A549 (cell line): ENCODE results near the gene ARRDC5. TPM values are rescaled to one million over a fixed set of nuclear protein-coding genes. Genes with fewer than 3 reads are reported as not detected.
A peak's percentile ranks its signal among the peaks of the same experiment; 100 is the strongest.

Source experiments
- ATAC-seq, 2 experiments: fragments of 200-7000 bp in 1 of 2; fragments of >200 bp in 1 of 2; cut with Nextera tagmentation in 1 of 2; cut with Tn5 transposase in 1 of 2; 3 replicates each; pipeline versions ENCODE4 v1.8.0 to v1.9.1; 2018 to 2020; ENCODE audit warnings: mild to moderate bottlenecking in 1 of 2, moderate library complexity in 1 of 2
- CTCF ChIA-PET: fragments of 300-600 bp; sonication (Branson Sonifier 250); formaldehyde crosslinking; extraction: SDS; loops from one replicate; lab custom pipeline; 2021; ENCODE audit warnings: antibody characterized with exemption, inconsistent platforms; lab: Yijun Ruan, JAX
- POLR2A ChIA-PET: fragments of 350-600 bp; formaldehyde crosslinking; extraction: SDS; loops from one replicate; lab custom pipeline; 2021; ENCODE audit warnings: antibody characterized with exemption, inconsistent platforms; lab: Yijun Ruan, JAX
- DNase-seq, 2 experiments: peaks; one replicate each; pipeline versions ENCODE4 v3.0.0 to v3.0.0-alpha.2; 2011 to 2016; ENCODE audit warnings: low read depth in 1 of 2, low spot score in 1 of 2
- FAIRE-seq: peaks from 2 replicates; lab custom pipeline; 2011; peaks lifted over from hg19 to GRCh38; lab: Jason Lieb, UNC
- H3K27ac ChIP-seq, 2 experiments: fragments of >200 bp; sonication (Bioruptor Twin); formaldehyde crosslinking; 3 replicates each; pipeline ENCODE4 v1.5.1; 2016 to 2017
- H3K4me1 ChIP-seq: fragments of >200 bp; sonication (Bioruptor Twin); formaldehyde crosslinking; 3 replicates; pipeline ENCODE4 v1.6.1; 2016
- H3K4me2 ChIP-seq: fragments of >200 bp; sonication (Bioruptor Twin); formaldehyde crosslinking; 3 replicates; pipeline ENCODE4 v1.6.1; 2016
- H3K4me3 ChIP-seq: fragments of >200 bp; sonication (Bioruptor Twin); formaldehyde crosslinking; 3 replicates; pipeline ENCODE4 v1.5.1; 2016
- H3K9me3 ChIP-seq: fragments of >200 bp; sonication (Bioruptor Twin); formaldehyde crosslinking; 3 replicates; pipeline ENCODE4 v1.6.1; 2016
- CBX8 ChIP-seq: fragments of 200-600 bp; sonication (generic); IDR thresholded peaks from 2 replicates; pipeline ENCODE4 v1.6.1; 2016
- CHD2 ChIP-seq: fragments of 150-350 bp; IDR thresholded peaks from 2 replicates; pipeline ENCODE4 v1.6.1; 2014; ENCODE audit warnings: low read length; ENCODE audit not compliant: partially characterized antibody
- CHD4 ChIP-seq: fragments of 200-600 bp; sonication (generic); IDR thresholded peaks from 2 replicates; pipeline ENCODE4 v1.6.1; 2016; ENCODE audit warnings: antibody characterized with exemption, mild to moderate bottlenecking, borderline replicate concordance
- CTCF ChIP-seq: fragments of >200 bp; sonication (Bioruptor Twin); formaldehyde crosslinking; IDR thresholded peaks from 3 replicates; pipeline ENCODE4 v1.5.1; 2016
- EHMT2 ChIP-seq: fragments of 200-600 bp; sonication (generic); IDR thresholded peaks from 2 replicates; pipeline ENCODE4 v1.6.1; 2016; ENCODE audit warnings: antibody characterized with exemption, low read depth, mild to moderate bottlenecking, moderate library complexity
- FOSB ChIP-seq: fragments of 250-450 bp; sonication (Bioruptor Pico); IDR thresholded peaks from 2 replicates; pipeline ENCODE4 v1.5.0; 2020; ENCODE audit warnings: mild to moderate bottlenecking, moderate library complexity
- FOSL2 ChIP-seq, 2 experiments: fragments of 450-650 bp in 1 of 2; fragments of >200 bp in 1 of 2; sonication (Bioruptor Twin) in 1 of 2; formaldehyde crosslinking; IDR thresholded peaks; 2 replicates each; pipeline versions ENCODE4 v1.5.0 to v1.6.1; 2016 to 2020; ENCODE audit warnings: mild to moderate bottlenecking in 1 of 2, moderate library complexity in 1 of 2
- HDAC2 ChIP-seq: fragments of 200-600 bp; sonication (generic); IDR thresholded peaks from 2 replicates; pipeline ENCODE4 v1.6.1; 2016
- HES2 ChIP-seq: fragments of >200 bp; sonication (Bioruptor Twin); formaldehyde crosslinking; IDR thresholded peaks from 2 replicates; pipeline ENCODE4 v1.6.1; 2016
- HOXA7 ChIP-seq: fragments of 250-450 bp; sonication (Bioruptor Pico); IDR thresholded peaks from 2 replicates; pipeline ENCODE4 v1.5.0; 2020; ENCODE audit warnings: mild to moderate bottlenecking, moderate library complexity
- HOXB5 ChIP-seq: fragments of 250-450 bp; sonication (Bioruptor Pico); IDR thresholded peaks from 2 replicates; pipeline ENCODE4 v1.5.0; 2020; ENCODE audit warnings: mild to moderate bottlenecking, moderate library complexity
- KDM1A ChIP-seq: fragments of 200-600 bp; sonication (generic); IDR thresholded peaks from 2 replicates; pipeline ENCODE4 v1.6.1; 2016; ENCODE audit warnings: low read depth, mild to moderate bottlenecking
- KDM5A ChIP-seq: fragments of 200-600 bp; sonication (generic); IDR thresholded peaks from 2 replicates; pipeline ENCODE4 v1.6.1; 2016; ENCODE audit warnings: antibody characterized with exemption, mild to moderate bottlenecking
- MAX ChIP-seq: IDR thresholded peaks from 2 replicates; pipeline ENCODE4 v1.6.1; 2012
- MYC ChIP-seq: IDR thresholded peaks from 2 replicates; pipeline ENCODE4 v1.6.1; 2012; ENCODE audit warnings: mild to moderate bottlenecking, inconsistent platforms, low read length, improper control_type of control experiment, borderline replicate concordance
- RAD21 ChIP-seq, 2 experiments: fragments of >200 bp in 1 of 2; sonication (Bioruptor Twin) in 1 of 2; formaldehyde crosslinking in 1 of 2; IDR thresholded peaks in 1 of 2; conservative IDR thresholded peaks in 1 of 2; 2 replicates in 1 of 2; 3 replicates in 1 of 2; pipeline ENCODE4 v1.6.1; 2012 to 2018; ENCODE audit warnings: inconsistent platforms in 1 of 2
- RCOR1 ChIP-seq: fragments of 150-350 bp; IDR thresholded peaks from 2 replicates; pipeline ENCODE4 v1.6.1; 2014; ENCODE audit warnings: antibody characterized with exemption, low read length, low read depth
- SMC3 ChIP-seq: fragments of >200 bp; sonication (Bioruptor Twin); formaldehyde crosslinking; IDR thresholded peaks from 3 replicates; pipeline ENCODE4 v1.6.1; 2018; ENCODE audit warnings: inconsistent platforms
- TP53 ChIP-seq: fragments of 250-450 bp; sonication (Bioruptor Pico); IDR thresholded peaks from 2 replicates; pipeline ENCODE4 v1.5.0; 2021; ENCODE audit warnings: mild to moderate bottlenecking, moderate library complexity
- USF2 ChIP-seq: fragments of 450-650 bp; IDR thresholded peaks from 2 replicates; pipeline ENCODE4 v1.6.1; 2014; ENCODE audit warnings: antibody characterized with exemption
- ZC3H11A ChIP-seq: fragments of 450-650 bp; IDR thresholded peaks from 2 replicates; pipeline ENCODE4 v1.6.1; 2014; ENCODE audit warnings: antibody characterized with exemption, mild to moderate bottlenecking
- ZFP36 ChIP-seq: fragments of 450-650 bp; IDR thresholded peaks from 2 replicates; pipeline ENCODE4 v1.6.1; 2014; ENCODE audit warnings: borderline replicate concordance; ENCODE audit not compliant: partially characterized antibody
- ZNF302 ChIP-seq: fragments of 250-450 bp; sonication (Bioruptor Pico); IDR thresholded peaks from 2 replicates; pipeline ENCODE4 v1.9.0; 2021; ENCODE audit warnings: inconsistent platforms, mild to moderate bottlenecking, moderate library complexity
- WGBS: methylation state at CpG from one replicate; pipeline ENCODE4 v1.1.6; 2017; ENCODE audit errors: missing lambda C conversion rate; 5-methylcytosine and 5-hydroxymethylcytosine counted together
- polyA plus RNA-seq, 4 experiments: library from polyadenylated mRNA; depleted of rRNA in 3 of 4; stranded (reverse); fragments of >200 nt; fragmentation: RNase III in 1 of 4; extraction: RNeasy Plus Mini Kit Qiagen cat#74134 plus additional on column Dnase treatment in 1 of 4; gene quantifications; 2 replicates in 3 of 4; 3 replicates in 1 of 4; pipeline ENCODE4 v1.2.3, GENCODE V29; 2011 to 2017

ARRDC5 gene
- polyA plus RNA-seq, 2 of the 4 experiments (the other 2 are of a cell fraction) = not detected

- WGBS = 72% methylated on average over 39 of the region's 42 CpGs
- FAIRE-seq = no peak
- POLR2A ChIA-PET = interaction anchor here (1.0 kb wide), 1 partner anchor 60 kb away, joined by 3 read pairs; no protein-coding TSS in a partner anchor
Observed at GRCh38 chr19:4851551-4852290, 51.0 kb downstream of the ARRDC5 start.

GRCh38 chr19:4849019-4849418 is 53.7 kb downstream of the ARRDC5 start:
- FAIRE-seq (no peak), ATAC-seq (no peak), DNase-seq (no peak)
- no peaks in the 10 kb centered on the region for H3K9me3 ChIP-seq
- TF ChIP-seq ZNF302 (CRISPR knock-in tag) = no peak
- no peak for TF ChIP-seq EHMT2
- no peak for TF ChIP-seq MAX
- no peak for TF ChIP-seq RCOR1
- TF ChIP-seq FOSL2 (IDR thresholded peaks at IDR 0.05) = no peak
- TF ChIP-seq FOSL2 (CRISPR knock-in tag; IDR thresholded peaks at IDR 0.05) = no peak
- TF ChIP-seq CHD4 = no peak
- no peak for TF ChIP-seq FOSB (CRISPR knock-in tag)
- no peak for TF ChIP-seq HDAC2
- TF ChIP-seq RAD21 (conservative IDR thresholded peaks at IDR 0.05 in 1 of 2, IDR thresholded peaks at IDR 0.05 in 1 of 2) = no peak
- TF ChIP-seq HOXA7 = no peak
- TF ChIP-seq CHD2 = no peak
- TF ChIP-seq KDM5A = no peak
- TF ChIP-seq TP53 = no peak
- no peak for TF ChIP-seq USF2
- no peak for TF ChIP-seq MYC
- no peak for TF ChIP-seq ZFP36
- no peak for TF ChIP-seq ZC3H11A
- no peak for TF ChIP-seq KDM1A
- no peak for TF ChIP-seq HES2
- no peak overlapping the region for H3K4me2 ChIP-seq
- ChIA-PET POLR2A (no interaction called here), CTCF (interaction anchor here (3.5 to 14.2 kb wide), 3 partner anchors 15 to 62 kb away, joined by 24 to 240 read pairs (median 67); partner anchors contain the start of gene PLIN3)
- WGBS = 96% methylated on average over 7 of the region's 7 CpGs
- no peak overlapping the region for H3K4me3 ChIP-seq
- 0 out of 3 replicates have a peak, but pooled peaks cover 3% of the 10 kb centered on the region for H3K4me1 ChIP-seq
- H3K27ac ChIP-seq = no peak overlapping the region

More at GRCh38 chr19:4851551-4852290, 51.0 kb downstream of the ARRDC5 start:
- ATAC-seq (peak; percentile 93 to 97), DNase-seq (peak; percentile 52 to 63)
- Histone ChIP-seq H3K27ac (no peak overlapping the region), H3K4me3 (no peak overlapping the region), H3K9me3 (no peaks in the 10 kb centered on the region), H3K4me1 (no peaks in the 10 kb centered on the region), H3K4me2 (no peak overlapping the region)
- CTCF ChIA-PET = interaction anchor here (0.6 to 14.2 kb wide), 20 partner anchors 9 to 179 kb away, joined by 3 to 240 read pairs (median 4); partner anchors contain the start of gene PLIN3
- TF ChIP-seq HOXB5 (CRISPR knock-in tag) = no peak
- no peak for TF ChIP-seq FOSL2 (IDR thresholded peaks at IDR 0.05)
- TF ChIP-seq FOSL2 (CRISPR knock-in tag; IDR thresholded peaks at IDR 0.05) = 0 out of 2 replicates have a peak, but pooled peaks have one; percentile 21
- no peak for TF ChIP-seq CBX8
- TF ChIP-seq CTCF = peak; percentile 54
- TF ChIP-seq RAD21 (conservative IDR thresholded peaks at IDR 0.05 in 1 of 2, IDR thresholded peaks at IDR 0.05 in 1 of 2) = peak; percentile 64 to 65
- TF ChIP-seq SMC3 = peak; percentile 76
